RWPE1 (cell line): ENCODE data around the gene UBAC2.
"Not testable (repeated sequence)": the region's sequence is repeated elsewhere in the genome, so short reads cannot be mapped to it uniquely, and the experiment has no call there.

Source experiments
- CTCF ChIA-PET: fragments of 350-600 bp; sonication (Branson Sonifier 250); formaldehyde crosslinking; extraction: SDS; loops from one replicate; lab custom pipeline; 2021; lab: Yijun Ruan, JAX
- POLR2A ChIA-PET: fragments of 400-600 bp; formaldehyde crosslinking; extraction: SDS; loops from one replicate; lab custom pipeline; 2020; ENCODE audit warnings: antibody characterized with exemption; ENCODE audit not compliant: low non-redundant PET; lab: Yijun Ruan, JAX
- DNase-seq: peaks from one replicate; pipeline ENCODE4 v3.0.0; 2012; ENCODE audit warnings: low spot score
- H3K27ac ChIP-seq: fragments of 450-650 bp; 2 replicates; pipeline ENCODE4 v1.5.1; 2017
- CTCF ChIP-seq: fragments of 450-650 bp; conservative IDR thresholded peaks from 2 replicates; pipeline ENCODE4 v1.5.1; 2017; ENCODE audit warnings: low read depth, mild to moderate bottlenecking

UBAC2 gene

GRCh38 chr13:99246100-99246499 lies 45.4 kb downstream of the UBAC2 start:
- no peak for DNase-seq
- no peak overlapping the region for H3K27ac ChIP-seq
- ChIA-PET CTCF (no interaction called here), POLR2A (no interaction called here)
- no peak for TF ChIP-seq CTCF

GRCh38 chr13:99249178-99249577 lies 48.5 kb downstream of the UBAC2 start:
- CTCF ChIA-PET, H3K27ac ChIP-seq, DNase-seq, POLR2A ChIA-PET: not testable (repeated sequence)

GRCh38 chr13:99249606-99250005 lies 49.0 kb downstream of the UBAC2 start:
- CTCF ChIA-PET, POLR2A ChIA-PET, DNase-seq, H3K27ac ChIP-seq: not testable (repeated sequence)

GRCh38 chr13:99250982-99251825 lies 50.5 kb downstream of the UBAC2 start:
- no peak for TF ChIP-seq CTCF
- CTCF ChIA-PET: interaction anchor here (1.5 kb wide), 1 partner anchor 75 kb away, joined by 4 read pairs; no protein-coding TSS in a partner anchor
- no peak overlapping the region for H3K27ac ChIP-seq
- no peak for DNase-seq
- POLR2A ChIA-PET: no interaction called here

- ChIA-PET CTCF (interaction anchor here (1.5 kb wide), 1 partner anchor 76 kb away, joined by 4 read pairs; no protein-coding TSS in a partner anchor), POLR2A (no interaction called here)
- H3K27ac ChIP-seq: no peak overlapping the region
- DNase-seq: no peak
- TF ChIP-seq CTCF: no peak
These were observed 51.3 kb downstream of the UBAC2 start for GRCh38 chr13:99251921-99252320.

- ChIA-PET POLR2A (no interaction called here), CTCF (interaction anchor here (1.2 kb wide), 1 partner anchor 78 kb away, joined by 4 read pairs; no protein-coding TSS in a partner anchor)
- no peak for DNase-seq
- no peak for TF ChIP-seq CTCF
- H3K27ac ChIP-seq: no peak overlapping the region
These were observed 54.2 kb downstream of the UBAC2 start for GRCh38 chr13:99254830-99255229.

- no peak for DNase-seq
- no peak for TF ChIP-seq CTCF
- POLR2A ChIA-PET: no interaction called here
- no peak overlapping the region for H3K27ac ChIP-seq
- CTCF ChIA-PET: interaction anchor here (1.2 kb wide), 1 partner anchor 78 kb away, joined by 4 read pairs; no protein-coding TSS in a partner anchor
These were observed 54.6 kb downstream of the UBAC2 start for GRCh38 chr13:99255271-99255670.
